ENCODE results near the gene RELB.

Gene RELB

DNA sequence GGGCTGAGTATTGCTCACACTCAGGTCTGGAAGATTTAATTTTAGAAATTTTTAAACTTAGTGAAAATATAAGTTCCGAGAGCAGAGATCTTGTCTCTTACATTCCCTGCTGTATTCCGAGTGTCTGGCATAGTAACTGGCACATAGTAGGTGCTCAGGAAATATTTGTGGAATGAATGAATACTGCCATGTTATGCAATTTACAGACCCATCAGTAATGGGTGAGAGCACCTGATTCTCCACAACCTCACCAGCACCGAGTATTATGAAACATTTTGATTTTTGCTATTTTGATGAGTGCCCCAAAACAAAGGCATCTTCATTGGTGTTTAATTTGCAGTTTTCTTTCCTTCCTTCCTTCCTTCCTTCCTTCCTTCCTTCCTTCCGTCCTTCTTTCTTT is 21.8 kb downstream of the RELB start:
- DNase-seq (ENCODE audit: low spot score) = no peak

DNA sequence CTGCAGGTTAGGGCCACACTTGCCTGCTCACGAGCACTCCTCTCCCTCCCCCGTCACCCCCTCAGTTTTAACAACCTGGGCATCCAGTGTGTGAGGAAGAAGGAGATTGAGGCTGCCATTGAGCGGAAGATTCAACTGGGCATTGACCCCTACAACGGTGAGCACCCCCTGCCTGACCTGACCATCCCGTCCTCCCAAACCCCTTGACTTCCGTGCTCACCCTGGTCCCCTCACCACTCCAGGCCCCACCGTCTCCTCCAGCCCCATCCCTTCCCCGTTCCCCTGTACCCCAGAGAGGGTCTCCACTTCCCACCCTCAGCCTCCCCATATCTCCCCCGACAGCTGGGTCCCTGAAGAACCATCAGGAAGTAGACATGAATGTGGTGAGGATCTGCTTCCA is 24.0 kb downstream of the RELB start:
- no peak for DNase-seq (ENCODE audit: low spot score)

DNA sequence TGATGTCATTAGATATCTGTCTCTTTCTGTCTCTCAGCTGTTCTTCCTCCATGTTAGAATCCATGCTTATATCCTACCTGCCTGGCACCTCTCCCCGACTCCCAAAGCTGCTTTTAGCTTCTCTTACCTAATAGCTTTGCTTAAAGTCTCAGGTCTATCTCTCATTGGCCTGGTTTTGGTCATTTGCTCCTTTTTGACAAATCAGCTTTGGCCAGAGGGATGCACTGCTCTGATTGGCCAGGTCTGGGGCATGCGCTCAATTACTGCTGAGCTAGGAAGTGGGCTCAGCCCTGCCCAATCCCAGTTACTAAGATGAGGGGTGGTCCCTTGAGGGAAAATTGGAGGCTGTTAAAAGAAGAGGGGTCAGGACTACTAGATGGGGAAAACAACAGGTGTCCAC is 26.1 kb downstream of the RELB start:
- DNase-seq (ENCODE audit: low spot score) = no peak

DNA sequence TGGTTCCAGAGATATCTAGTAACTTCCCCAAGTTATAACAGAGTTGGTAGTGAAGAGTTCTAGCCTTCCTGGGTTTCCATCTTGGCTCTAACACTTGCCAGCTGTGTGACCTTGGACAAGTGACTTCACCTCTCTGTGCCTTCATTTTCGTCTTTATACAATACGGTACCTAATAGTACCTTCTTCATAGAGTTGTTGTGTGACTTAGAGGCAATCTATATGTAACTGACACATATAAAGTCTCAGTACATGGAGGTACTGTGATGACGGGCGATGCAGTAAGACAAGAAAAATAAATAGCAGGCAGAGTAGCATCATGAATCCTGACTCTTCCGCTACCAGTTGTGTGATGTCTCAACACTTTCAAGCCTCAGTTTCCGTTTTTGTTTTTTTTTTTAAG is 29.6 kb downstream of the RELB start:
- no peak for DNase-seq (ENCODE audit: low spot score)

DNA sequence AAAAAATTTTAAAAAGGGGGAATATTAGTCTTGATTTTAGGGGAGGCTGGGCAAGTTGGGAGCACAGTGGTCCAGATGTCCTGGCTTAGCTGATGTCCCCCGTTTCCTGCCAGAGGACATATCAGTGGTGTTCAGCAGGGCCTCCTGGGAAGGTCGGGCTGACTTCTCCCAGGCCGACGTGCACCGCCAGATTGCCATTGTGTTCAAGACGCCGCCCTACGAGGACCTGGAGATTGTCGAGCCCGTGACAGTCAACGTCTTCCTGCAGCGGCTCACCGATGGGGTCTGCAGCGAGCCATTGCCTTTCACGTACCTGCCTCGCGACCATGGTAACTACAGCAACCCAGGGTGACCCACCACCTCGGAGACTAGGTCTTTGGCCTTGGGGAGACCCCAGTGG is 31.2 kb downstream of the RELB start:
- no peak for DNase-seq (ENCODE audit: low spot score)

DNA sequence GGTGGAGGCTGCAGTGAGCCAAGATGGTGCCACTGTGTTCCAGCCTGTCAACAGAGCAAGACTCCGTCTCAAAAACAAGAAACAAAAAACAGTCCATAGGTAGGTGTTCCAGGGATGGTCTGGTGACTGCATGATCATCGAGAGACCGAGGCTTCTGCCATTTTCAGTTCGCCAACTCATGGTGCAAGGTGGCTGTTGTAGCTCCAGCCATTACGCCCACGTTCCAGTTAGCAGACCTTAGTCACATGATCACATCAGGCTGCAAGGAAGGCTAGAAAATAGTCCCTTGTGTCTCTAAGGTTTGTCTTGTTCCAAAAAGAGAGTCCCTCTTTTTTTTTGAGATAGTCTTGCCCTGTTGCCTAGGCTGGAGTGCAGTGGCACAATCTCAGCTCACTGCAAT is 34.5 kb downstream of the RELB start:
- DNase-seq (ENCODE audit: low spot score) = no peak

DNA sequence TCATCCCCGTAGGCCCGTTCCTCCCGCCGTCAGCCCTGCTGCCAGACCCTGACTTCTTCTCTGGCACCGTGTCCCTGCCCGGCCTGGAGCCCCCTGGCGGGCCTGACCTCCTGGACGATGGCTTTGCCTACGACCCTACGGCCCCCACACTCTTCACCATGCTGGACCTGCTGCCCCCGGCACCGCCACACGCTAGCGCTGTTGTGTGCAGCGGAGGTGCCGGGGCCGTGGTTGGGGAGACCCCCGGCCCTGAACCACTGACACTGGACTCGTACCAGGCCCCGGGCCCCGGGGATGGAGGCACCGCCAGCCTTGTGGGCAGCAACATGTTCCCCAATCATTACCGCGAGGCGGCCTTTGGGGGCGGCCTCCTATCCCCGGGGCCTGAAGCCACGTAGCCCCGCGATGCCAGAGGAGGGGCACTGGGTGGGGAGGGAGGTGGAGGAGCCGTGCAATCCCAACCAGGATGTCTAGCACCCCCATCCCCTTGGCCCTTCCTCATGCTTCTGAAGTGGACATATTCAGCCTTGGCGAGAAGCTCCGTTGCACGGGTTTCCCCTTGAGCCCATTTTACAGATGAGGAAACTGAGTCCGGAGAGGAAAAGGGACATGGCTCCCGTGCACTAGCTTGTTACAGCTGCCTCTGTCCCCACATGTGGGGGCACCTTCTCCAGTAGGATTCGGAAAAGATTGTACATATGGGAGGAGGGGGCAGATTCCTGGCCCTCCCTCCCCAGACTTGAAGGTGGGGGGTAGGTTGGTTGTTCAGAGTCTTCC is 36.3 kb downstream of the RELB start:
- no peak for DNase-seq (ENCODE audit: low spot score)

DNA sequence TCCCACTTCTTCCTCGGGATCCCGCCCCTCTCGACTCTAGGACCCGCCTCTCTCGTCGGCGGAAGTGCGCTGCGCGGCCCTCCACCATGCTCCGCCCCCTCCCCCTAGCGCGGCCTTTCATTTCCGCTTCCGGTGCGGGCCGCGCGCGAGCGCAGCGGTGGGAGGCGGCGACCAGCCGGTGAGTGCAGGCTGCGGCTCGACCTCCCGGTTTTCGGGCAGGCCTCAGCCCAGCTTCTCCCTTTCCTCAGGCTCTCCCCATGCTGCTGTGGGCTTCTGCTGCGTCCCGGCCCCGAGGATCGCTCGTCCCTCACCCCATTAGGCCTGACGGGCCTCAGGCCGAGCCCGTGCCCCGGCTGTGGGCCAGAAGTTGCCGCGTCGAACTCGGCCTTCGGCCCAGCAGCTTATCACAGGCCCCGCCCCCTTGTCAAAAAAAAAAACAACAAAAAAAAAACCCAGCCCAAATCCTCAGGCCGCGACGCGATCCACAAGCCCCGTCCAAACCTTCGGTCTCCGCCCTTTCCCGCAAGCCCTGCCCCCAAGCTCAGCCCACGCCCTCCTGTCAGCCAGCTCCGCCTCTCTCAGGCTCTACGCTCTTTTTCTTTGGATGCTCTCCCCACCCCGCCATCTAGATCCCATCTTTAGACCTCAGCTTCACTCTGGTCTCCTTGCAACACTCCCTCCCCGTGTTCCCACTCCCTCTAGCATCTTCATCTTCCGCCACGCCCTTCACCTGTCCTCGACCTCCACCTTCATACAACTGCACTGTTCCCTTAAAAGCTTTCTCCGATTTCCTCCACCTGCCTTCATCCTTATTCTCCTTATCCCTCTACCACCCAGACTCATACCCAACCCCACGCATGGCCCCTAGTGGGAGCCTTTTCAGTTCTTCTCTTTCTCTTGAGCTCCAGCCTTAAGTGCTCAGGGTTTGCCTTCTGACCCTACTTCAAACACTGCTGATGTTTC is 37.9 kb downstream of the RELB start, which contains the start of gene CLASRP:
CLASRP (plus strand) TSS at position 115 of the 963 bp plus-strand sequence. CDS start 1,168 bp downstream, outside the sequence.
- peak; percentile 92 for DNase-seq (ENCODE audit: low spot score)

DNA sequence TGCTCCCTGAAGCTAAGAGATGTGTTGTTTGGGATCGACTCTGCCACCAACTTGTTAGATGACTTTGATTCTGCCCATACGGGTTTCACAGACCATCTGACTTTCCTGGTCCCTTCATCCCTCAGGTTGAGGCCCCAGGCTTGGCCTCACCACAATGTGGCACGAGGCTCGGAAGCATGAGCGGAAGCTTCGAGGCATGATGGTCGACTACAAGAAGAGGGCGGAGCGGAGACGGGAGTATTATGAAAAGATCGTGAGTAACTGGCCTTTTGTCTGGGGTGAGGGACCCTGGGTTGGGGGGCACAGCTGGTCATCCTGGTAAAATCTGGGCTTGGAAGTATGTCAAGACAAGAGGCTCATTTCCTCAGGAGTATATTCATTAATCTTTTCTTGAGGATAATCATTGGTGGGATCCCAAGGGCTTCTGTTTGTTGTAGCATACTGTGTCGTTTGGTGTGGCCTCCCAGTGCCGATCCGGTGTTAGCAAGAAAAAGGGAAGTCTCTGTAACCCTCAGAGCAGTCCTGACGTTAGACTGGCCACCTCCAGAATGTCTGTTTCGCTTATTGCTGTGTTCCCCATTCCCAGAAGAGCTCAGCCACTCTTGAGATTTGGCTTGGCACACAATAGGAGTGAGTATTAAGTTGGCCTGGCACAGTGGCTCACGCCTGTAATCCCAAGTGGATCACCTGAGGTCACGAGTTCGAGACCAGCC is 39.0 kb downstream of the RELB start:
- no peak for DNase-seq (ENCODE audit: low spot score)

DNA sequence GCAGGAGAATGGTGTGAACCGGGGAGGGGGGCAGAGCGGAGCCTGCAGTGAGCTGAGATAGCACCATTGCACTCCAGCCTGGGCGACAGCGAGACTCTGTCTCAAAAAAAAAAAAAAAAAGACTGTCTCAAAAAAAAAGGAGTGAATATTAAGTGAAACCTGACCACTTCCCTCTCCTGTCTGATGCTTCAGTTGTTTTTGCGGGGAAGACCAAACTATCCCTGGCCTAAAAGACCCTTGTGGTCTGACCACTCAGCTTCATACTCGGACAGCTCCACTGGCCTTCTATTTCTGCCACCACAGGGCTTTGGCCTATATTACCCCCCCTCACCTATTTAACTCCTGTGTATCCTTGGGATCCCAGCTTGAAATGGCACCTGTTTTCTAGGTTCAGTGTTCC is 39.9 kb downstream of the RELB start:
- DNase-seq (ENCODE audit: low spot score) = no peak

DNA sequence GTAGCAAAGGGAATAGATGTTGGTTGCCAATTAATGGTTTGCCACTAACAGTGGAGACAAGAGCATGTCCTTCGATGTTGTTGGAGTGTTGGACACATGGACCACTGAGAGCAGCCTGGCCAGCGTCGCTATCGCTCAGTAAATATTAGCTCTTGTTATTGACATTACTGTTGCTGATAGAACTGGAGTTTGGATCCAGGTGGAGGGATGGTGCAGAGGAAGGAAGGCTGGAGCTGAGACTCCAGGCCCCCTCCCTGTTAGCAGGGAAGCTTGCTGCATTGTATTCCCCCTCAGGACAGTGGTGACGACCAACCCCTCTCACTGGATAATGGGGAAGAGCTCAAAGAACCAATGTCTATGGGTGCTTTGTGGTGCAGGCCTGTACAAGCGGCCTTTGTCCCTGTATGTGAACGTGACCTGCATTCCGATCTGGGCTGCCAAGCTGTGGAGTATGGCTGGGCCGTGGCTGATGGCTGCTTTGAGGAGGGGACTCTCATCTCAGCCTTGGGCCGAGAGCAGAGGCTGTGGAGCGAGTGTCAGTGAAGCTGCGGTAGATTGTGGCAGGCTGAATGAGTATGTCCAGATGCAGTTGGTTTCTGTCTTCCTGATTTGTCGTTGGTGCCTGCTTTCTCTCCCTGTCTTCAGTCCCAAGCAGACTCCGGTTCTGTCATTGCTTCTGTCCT is 44.5 kb downstream of the RELB start:
- peak; percentile 97 for DNase-seq (ENCODE audit: low spot score)

DNA sequence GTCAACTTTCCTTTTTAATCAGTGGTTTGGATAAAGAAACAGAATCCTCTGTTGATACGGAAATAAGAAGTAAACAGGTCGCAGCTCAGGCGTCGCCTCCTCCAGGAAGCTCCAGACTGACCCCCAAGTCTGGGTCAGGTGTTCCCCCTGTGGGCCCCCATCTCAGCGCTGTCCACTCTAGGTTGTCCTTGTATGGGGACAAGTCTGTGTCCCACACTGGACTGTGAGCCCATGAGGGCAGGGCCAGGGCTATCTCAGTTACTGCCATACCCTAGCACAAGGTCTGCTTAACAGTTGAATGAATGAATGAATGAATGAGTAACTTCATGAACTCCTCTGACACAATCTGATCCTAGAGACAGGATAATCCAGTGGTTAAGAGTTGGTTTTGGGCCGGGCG is 45.1 kb downstream of the RELB start:
- DNase-seq (ENCODE audit: low spot score) = no peak

DNA sequence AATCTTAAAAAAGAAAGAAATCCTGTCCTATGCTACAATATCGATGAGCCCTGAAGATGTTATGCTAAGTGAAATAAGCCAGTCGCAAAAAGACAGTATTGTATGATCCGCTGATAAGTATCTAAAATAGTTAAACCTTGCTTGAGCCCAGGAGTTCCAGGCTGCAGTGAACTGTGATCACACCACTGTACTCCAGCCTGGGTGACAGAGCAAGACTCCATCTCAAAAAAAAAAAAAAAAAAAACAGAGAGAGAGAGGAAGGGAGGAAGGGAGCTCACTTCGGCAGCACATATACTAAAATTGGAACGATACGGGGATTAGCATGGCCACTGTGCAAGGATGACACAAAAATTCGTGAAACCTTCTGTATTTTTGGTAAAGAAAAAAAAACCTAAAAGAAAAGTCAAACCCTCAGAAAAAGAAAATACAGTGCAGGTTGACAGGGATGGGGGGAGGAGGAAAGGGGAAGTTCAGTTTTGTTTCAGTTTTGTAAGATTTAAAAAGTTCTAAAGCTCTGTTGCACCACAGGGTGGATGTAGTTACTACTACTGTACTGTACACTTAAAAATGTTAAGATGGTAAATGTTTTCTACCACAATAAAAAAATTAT is 46.0 kb downstream of the RELB start:
- no peak for DNase-seq (ENCODE audit: low spot score)

DNA sequence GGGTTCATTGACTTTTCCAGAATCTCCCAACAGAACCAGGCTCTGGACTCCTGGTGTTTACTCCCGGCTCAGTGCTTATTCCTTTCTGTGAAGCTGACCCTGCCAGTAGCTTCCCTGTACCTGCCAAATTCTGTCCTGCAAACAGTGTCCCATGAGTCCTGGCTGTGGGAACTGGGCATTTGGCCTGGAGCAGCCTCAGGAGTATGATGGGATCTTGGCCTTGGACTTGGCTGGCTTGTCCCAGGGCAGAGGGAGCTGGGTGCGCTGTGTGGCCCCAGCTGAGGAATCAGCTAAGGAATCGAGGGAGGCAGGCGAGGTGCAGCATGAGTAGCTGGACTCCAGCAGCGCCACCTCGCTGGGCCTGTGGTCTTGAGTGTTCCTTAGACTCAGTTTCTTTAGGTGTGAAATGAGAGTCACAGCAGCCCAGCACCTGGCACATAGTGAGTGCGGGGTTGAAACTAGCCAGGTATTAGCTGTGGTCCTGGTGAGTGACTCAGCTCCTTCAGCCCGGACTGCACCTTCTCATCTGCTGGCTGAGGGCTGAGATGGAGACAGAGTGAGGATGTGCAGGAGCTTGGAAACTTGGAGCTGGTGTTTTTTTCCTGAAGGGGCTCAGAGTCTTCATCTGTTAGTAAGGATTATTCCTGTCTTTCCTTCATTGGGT is 47.9 kb downstream of the RELB start:
- peak; percentile 24 for DNase-seq (ENCODE audit: low spot score)

DNA sequence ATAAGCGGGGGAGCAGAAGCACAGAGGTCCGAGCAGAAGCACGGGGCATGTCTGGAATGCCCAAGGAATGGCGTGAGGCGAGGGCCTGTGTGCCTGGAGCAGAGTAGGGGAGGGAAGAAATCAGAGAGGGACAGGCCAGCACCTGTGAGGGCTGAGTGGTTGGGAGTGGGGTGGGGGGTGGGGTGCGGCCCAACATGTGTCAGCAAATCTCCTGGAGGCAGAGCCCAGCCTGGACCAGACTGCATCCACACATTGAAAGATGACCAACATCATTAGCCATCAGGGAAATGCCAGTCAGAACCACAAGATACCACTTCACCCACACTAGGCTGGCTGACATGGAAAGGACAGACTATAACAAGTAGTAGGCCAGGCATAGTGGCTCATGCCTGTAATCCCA is 48.8 kb downstream of the RELB start:
- no peak for DNase-seq (ENCODE audit: low spot score)

DNA sequence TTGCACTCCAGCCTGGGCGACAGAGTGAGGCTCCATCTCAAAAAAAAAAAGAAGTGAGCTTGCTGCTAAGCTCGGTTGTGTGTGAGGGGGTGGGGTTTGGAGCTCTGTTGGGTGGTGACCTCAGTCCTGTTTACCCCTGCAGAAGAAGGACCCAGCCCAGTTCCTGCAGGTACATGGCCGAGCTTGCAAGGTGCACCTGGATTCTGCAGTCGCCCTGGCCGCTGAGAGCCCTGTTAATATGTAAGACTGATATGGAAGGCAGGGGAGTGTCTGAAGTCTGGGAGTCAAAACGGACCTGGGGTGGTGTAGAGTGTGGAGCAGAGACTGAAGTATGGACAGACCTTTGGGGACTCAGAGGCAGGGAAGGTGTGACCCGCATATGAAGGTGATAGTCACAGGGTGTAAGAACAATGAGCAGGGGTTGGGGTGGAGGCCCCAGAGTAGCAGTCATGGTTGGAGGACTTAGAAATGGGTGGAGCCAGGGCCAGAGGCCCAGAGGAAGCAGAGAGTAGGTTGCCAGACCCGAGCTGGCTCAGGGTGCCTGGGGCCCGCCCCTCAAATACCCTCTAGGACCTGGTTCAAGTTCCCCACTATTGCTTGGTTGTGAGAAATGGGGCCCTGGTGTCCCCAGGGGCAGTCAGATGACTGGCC is 50.8 kb downstream of the RELB start:
- no peak for DNase-seq (ENCODE audit: low spot score)

DNA sequence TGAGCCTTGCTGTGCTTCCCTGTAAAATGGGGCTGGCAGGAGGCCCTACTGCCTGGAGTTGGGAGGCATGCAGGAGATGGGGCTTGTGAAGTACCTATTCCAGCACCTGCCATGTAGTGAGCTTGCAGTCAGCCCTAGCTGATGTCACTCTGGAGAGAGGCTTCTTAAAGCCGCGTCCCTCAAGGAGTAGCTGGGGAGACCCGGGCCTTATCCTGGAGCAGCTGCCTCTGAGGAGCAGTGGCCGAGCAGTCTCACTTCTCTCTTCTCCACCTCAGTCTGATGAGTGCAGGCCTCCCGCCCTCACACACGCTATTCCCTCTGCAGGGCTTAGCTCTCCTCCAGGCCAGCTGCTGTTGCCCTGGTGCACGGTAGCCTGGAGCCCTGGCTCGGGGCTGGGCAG is 55.6 kb downstream of the RELB start:
- no peak for DNase-seq (ENCODE audit: low spot score)

DNA sequence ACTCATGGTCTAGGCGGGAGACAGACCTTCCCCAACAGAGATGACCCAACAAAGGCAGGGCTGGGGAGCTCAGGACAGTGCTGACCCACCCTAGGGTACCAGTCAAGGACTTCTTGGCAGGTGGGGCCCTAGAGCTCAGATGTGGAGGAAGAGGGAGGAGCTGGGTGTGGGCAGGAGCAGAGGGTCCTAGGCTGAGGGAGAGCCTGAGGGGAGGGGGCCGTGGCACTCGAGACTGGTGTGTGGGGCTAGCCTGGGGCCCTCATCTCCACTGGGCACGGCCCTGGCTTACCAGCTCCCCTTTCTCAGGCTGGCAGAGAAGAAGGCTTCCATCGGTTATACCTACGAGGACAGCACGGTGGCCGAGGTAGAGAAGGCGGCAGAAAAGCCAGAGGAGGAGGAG is 56.2 kb downstream of the RELB start:
- DNase-seq (ENCODE audit: low spot score) = no peak

DNA sequence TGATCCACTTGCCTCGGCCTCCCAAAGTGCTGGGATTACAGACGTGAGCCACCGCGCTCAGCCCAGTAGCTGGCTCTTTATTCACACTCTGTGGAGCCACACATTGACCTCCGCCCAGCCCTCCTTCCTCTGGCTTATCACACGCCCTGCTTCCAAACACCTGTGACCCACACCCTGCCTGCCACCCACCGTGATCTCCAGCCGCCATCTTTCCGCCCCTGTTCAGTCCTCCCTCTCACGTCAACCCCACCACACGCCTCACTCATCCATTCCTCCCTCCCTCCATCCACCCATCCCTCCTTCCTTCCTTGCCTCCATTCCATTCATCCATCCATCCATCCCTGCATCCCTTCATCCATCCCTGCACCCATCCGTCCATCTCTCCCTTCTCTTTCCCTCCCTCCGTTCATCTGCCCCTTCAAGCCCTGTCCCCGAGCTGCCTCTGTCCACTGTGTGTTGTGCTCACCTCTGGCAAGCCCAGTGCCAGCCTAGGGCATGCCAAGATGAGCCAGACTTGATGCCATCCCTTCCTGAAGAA is 57.4 kb downstream of the RELB start:
- no peak for DNase-seq (ENCODE audit: low spot score)
